Epithelial cell of proximal tubule (primary cell): ENCODE data around the gene MAN2B2. TPM values are rescaled to one million over a fixed set of nuclear protein-coding genes. Genes with fewer than 3 reads are reported as not detected.

Experiments
- DNase-seq: peaks from one replicate; pipeline ENCODE4 v3.0.0-alpha.2; 2011; ENCODE audit warnings: low read depth
- H3K4me3 ChIP-seq: 2 replicates; pipeline ENCODE4 v1.5.1; 2011; ENCODE audit warnings: low read depth, mild to moderate bottlenecking, low read length
- total RNA-seq: library from RNA; depleted of rRNA; stranded (reverse); fragments of >200 nt; gene quantifications from 2 replicates; pipeline ENCODE4 v1.2.3, GENCODE V29; 2015
- TF ChIP-seq, protein P1 (sequence below): conservative IDR thresholded peaks from 2 replicates; pipeline ENCODE4 v1.5.1; 2012; ENCODE audit warnings: low read depth, mild to moderate bottlenecking, low read length

The MAN2B2 gene
- total RNA-seq, 1 donor from 2014 or later, result 20.6 TPM

DNA sequence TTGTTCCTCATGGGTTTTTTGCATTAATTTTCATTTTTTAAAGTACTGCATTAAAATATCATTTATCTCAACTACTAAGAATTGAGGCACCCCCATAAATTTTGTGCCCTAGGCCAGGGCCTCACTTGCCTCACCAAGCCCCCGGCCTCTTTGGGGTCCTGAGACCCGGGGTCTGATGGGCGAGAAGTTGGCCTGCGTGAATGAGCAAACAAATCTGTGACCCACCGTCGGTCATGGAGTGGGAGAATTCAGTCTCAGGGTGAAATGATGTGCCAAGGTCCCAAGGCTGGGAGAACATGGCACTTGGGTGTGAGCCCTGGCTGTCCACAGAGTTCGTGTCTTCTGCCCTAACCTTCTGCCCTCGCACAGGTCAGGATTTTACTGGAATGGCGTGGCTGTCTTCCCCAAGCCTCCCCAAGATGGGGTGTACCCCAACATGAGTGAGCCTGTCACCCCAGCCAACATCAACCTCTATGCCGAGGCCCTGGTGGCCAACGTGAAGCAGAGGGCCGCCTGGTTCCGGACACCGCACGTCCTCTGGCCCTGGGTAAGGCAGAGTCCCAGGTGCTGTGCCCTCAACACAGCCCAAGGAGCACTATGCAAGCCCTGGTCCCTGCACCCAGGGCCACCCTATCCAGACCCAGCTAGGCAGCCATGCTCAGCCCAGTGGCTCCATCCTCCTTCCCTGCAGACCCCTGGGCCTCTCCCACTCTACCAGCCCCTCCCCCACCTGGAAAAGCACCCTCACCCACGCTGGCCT is 18.0 kb downstream of the MAN2B2 start:
- TF ChIP-seq, protein P1, sequence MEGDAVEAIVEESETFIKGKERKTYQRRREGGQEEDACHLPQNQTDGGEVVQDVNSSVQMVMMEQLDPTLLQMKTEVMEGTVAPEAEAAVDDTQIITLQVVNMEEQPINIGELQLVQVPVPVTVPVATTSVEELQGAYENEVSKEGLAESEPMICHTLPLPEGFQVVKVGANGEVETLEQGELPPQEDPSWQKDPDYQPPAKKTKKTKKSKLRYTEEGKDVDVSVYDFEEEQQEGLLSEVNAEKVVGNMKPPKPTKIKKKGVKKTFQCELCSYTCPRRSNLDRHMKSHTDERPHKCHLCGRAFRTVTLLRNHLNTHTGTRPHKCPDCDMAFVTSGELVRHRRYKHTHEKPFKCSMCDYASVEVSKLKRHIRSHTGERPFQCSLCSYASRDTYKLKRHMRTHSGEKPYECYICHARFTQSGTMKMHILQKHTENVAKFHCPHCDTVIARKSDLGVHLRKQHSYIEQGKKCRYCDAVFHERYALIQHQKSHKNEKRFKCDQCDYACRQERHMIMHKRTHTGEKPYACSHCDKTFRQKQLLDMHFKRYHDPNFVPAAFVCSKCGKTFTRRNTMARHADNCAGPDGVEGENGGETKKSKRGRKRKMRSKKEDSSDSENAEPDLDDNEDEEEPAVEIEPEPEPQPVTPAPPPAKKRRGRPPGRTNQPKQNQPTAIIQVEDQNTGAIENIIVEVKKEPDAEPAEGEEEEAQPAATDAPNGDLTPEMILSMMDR, result no peak
- H3K4me3 ChIP-seq, result no peak overlapping the region
- no peak for DNase-seq

- no peak overlapping the region for H3K4me3 ChIP-seq
- TF ChIP-seq, protein P1, result no peak
- DNase-seq, result no peak
These were observed 19.4 kb downstream of the MAN2B2 start for GRCh38 chr4:6594341-6594740.

DNA sequence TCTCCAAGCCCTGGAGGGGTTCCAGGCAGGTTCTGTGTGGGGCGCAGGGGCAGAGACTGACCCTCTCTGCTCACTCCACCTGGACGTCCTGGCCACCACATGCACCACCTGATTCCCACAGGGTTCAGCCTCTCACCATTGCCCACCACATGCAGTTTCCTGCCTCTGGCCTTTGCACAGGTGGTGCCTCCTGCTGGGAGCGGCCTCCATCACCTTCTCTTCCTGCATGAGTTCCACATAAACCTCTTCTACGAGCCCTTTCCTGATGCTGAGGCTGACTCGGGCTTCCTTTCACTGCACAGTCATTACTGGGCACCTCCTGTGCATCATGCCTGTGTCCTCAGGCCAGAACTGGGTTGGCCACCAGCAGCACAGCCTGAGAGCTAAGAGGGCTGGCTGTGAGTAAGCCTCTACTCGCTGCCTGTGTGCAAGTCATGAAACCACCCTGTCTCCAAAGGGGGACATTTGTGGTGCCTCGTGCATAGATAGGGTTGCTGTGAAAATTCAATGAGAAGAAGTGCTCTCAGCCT is 19.9 kb downstream of the MAN2B2 start:
- no peak for DNase-seq
- TF ChIP-seq, protein P1, result no peak
- H3K4me3 ChIP-seq, result no peak overlapping the region

DNA sequence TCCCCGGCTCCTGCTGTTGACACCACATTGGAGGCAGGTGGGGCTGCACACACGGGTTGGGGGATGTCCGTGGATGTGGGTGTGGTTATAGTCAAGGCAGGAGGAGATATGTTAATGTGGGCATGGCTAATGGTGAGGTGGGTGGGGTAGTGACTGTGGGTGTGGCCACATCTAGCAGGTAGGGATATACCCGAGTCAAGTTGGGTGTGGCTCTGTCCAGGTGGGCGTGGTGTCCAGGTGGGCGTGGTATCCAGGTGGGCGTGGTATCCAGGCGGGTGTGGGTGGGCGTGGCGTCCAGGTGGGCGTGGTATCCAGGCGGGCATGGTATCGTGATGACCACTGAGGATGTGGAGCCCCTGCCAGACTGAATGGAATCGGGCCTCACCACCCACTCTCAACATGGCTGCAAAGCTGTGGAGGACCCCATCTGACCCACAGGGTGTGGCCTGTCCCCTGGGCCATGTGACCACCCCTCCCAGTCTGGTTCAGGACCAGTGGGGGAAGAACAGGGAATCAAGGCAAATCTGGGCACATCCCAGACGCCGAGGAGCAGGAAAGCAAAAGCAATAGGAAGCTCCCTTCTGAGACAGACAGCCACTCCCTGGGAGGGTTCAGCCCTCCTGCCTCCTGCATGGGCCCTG is 21.0 kb downstream of the MAN2B2 start:
- no peak for DNase-seq
- no peak overlapping the region for H3K4me3 ChIP-seq
- TF ChIP-seq, protein P1, result no peak

DNA sequence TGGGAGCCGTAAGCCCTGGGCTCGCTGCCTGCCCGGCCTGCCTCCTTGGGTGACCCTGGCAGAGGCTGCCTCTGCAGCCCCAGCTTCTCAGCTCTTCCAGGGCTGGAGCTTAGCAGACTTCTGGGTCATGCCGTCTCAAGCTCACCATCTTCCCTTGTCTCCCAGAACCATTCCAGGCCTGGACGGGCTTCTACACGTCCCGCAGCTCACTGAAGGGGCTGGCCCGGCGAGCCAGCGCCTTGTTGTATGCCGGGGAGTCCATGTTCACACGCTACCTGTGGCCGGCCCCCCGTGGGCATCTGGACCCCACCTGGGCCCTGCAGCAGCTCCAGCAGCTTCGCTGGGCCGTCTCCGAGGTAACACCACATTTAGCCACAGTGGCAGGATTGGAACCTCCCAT is 22.0 kb downstream of the MAN2B2 start:
- DNase-seq, result no peak
- TF ChIP-seq, protein P1, result no peak
- H3K4me3 ChIP-seq, result no peak overlapping the region

- no peak overlapping the region for H3K4me3 ChIP-seq
- DNase-seq, result no peak
- TF ChIP-seq, protein P1, result no peak
These were observed 23.1 kb downstream of the MAN2B2 start for GRCh38 chr4:6598127-6598526.
